Chondrocyte (in vitro differentiated cells): Measurements from ENCODE around the gene NR2F1-AS1. TPM values are rescaled to one million over a fixed set of nuclear protein-coding genes. Genes with fewer than 3 reads are reported as not detected.

Experiments
- DNase-seq: peaks from one replicate; pipeline ENCODE4 v3.0.0; 2021; ENCODE audit warnings: mixed read lengths, low spot score
- H3K27ac Mint-ChIP-seq: one replicate; pipeline ENCODE4 v1.8.0; 2021; ENCODE audit warnings: mild to moderate bottlenecking, moderate library complexity, mixed read lengths; ENCODE audit not compliant: unreplicated experiment
- H3K27me3 Mint-ChIP-seq: 2 replicates; pipeline ENCODE4 v1.8.0; 2021; ENCODE audit warnings: low read depth, mixed read lengths
- H3K36me3 Mint-ChIP-seq: 2 replicates; pipeline ENCODE4 v1.8.0; 2021; ENCODE audit warnings: low read depth, mixed read lengths
- H3K4me1 Mint-ChIP-seq: 2 replicates; pipeline ENCODE4 v1.8.0; 2021; ENCODE audit warnings: low read depth, mild to moderate bottlenecking, mixed read lengths
- H3K4me3 Mint-ChIP-seq: one replicate; pipeline ENCODE4 v1.8.0; 2021; ENCODE audit warnings: mild to moderate bottlenecking, moderate library complexity, mixed read lengths; ENCODE audit not compliant: unreplicated experiment
- H3K9me3 Mint-ChIP-seq: 2 replicates; pipeline ENCODE4 v1.8.0; 2021; ENCODE audit warnings: low read depth, mixed read lengths
- CTCF ChIP-seq: fragments of 200-600 bp; sonication (generic); IDR thresholded peaks from 2 replicates; pipeline ENCODE4 v1.5.0; 2021; ENCODE audit warnings: antibody characterized with exemption, mild to moderate bottlenecking, moderate library complexity
- total RNA-seq: library from RNA; stranded (reverse); gene quantifications from 3 replicates; pipeline ENCODE4 v1.2.1, GENCODE V29; 2021

Gene NR2F1-AS1
- total RNA-seq, 1 donor from 2014 or later: 16.2 TPM

GRCh38 chr5:93580063-93580926, 724 bp downstream of the NR2F1-AS1 start:
- Mint-ChIP-seq H3K4me3 (no peak overlapping the region), H3K27ac (peak overlapping the region; percentile 78), H3K36me3 (no peaks in the 10 kb centered on the region)

GRCh38 chr5:93579692-93580062, 1.3 kb downstream of the NR2F1-AS1 start:
- H3K36me3 Mint-ChIP-seq: no peaks in the 10 kb centered on the region
- DNase-seq: no peak
- H3K4me3 Mint-ChIP-seq: no peak overlapping the region
- peak overlapping the region; percentile 63 for H3K27ac Mint-ChIP-seq
- H3K4me1 Mint-ChIP-seq: peaks cover 31% of the 10 kb centered on the region
- no peaks in the 10 kb centered on the region for H3K9me3 Mint-ChIP-seq
- no peak for TF ChIP-seq CTCF
- H3K27me3 Mint-ChIP-seq: no peaks in the 10 kb centered on the region

More at GRCh38 chr5:93580063-93580926, 724 bp downstream of the NR2F1-AS1 start:
- H3K27me3 Mint-ChIP-seq: no peaks in the 10 kb centered on the region
- peaks cover 25% of the 10 kb centered on the region for H3K4me1 Mint-ChIP-seq
- no peak for TF ChIP-seq CTCF
- no peak for DNase-seq
- no peaks in the 10 kb centered on the region for H3K9me3 Mint-ChIP-seq

- Mint-ChIP-seq H3K36me3 (no peaks in the 10 kb centered on the region), H3K9me3 (no peaks in the 10 kb centered on the region), H3K27ac (peak overlapping the region; percentile 89), H3K4me3 (no peak overlapping the region), H3K4me1 (peaks cover 37% of the 10 kb centered on the region), H3K27me3 (no peaks in the 10 kb centered on the region)
- peak; percentile 54 for TF ChIP-seq CTCF
- no peak for DNase-seq
These were observed 2.0 kb downstream of the NR2F1-AS1 start for GRCh38 chr5:93578813-93579691.

- H3K4me1 Mint-ChIP-seq: peaks cover 46% of the 10 kb centered on the region
- peak overlapping the region; percentile 56 for H3K4me3 Mint-ChIP-seq
- H3K27me3 Mint-ChIP-seq: no peaks in the 10 kb centered on the region
- no peaks in the 10 kb centered on the region for H3K36me3 Mint-ChIP-seq
- H3K27ac Mint-ChIP-seq: peak overlapping the region; percentile 89
- TF ChIP-seq CTCF: no peak
- no peaks in the 10 kb centered on the region for H3K9me3 Mint-ChIP-seq
- no peak for DNase-seq
These were observed 2.9 kb downstream of the NR2F1-AS1 start for GRCh38 chr5:93577854-93578812.
